SJSA1 (cell line): ENCODE data around the gene FIBCD1. TPM values are rescaled to one million over a fixed set of nuclear protein-coding genes. Genes with fewer than 3 reads are reported as not detected.
"Not testable (repeated sequence)": the region's sequence is repeated elsewhere in the genome, so short reads cannot be mapped to it uniquely, and the experiment has no call there.

ENCODE experiments used
- DNase-seq, 2 experiments: peaks; one replicate each; pipeline ENCODE4 v3.0.0-alpha.2; 2015 to 2020; ENCODE audit warnings: low spot score in 2 of 2, low read depth in 1 of 2
- H3K27ac ChIP-seq: fragments of 250-450 bp; sonication (Bioruptor Pico); 2 replicates; pipeline ENCODE4 v1.5.1; 2020; ENCODE audit warnings: mild to moderate bottlenecking, moderate library complexity
- H3K27me3 ChIP-seq: fragments of 250-450 bp; sonication (Bioruptor Pico); replicated peaks from 2 replicates; pipeline ENCODE4 v1.5.1; 2020; ENCODE audit warnings: mild to moderate bottlenecking, moderate library complexity
- H3K36me3 ChIP-seq: fragments of 250-450 bp; sonication (Bioruptor Pico); 2 replicates; pipeline ENCODE4 v1.5.1; 2020; ENCODE audit warnings: mild to moderate bottlenecking
- H3K4me1 ChIP-seq: fragments of 250-450 bp; sonication (Bioruptor Pico); replicated peaks from 2 replicates; pipeline ENCODE4 v1.6.1; 2021; ENCODE audit warnings: mild to moderate bottlenecking
- H3K4me3 ChIP-seq: fragments of 250-450 bp; sonication (Bioruptor Pico); 2 replicates; pipeline ENCODE4 v1.5.1; 2020; ENCODE audit warnings: mild to moderate bottlenecking
- H3K9me3 ChIP-seq: fragments of 250-450 bp; sonication (Bioruptor Pico); replicated peaks from 2 replicates; pipeline ENCODE4 v1.5.1; 2020; ENCODE audit warnings: mild to moderate bottlenecking
- total RNA-seq: library from RNA; depleted of rRNA; stranded (reverse); fragments of >200 nt; shearing (Covaris generic); gene quantifications from 2 replicates; pipeline ENCODE4 v1.2.3, GENCODE V29; 2014

FIBCD1 gene
- total RNA-seq, 1 experiment from 2014 or later = 0.08 TPM

- Histone ChIP-seq H3K36me3 (no peaks in the 10 kb centered on the region), H3K4me3 (no peak overlapping the region), H3K27ac (no peak overlapping the region), H3K4me1 (peaks cover 12% of the 10 kb centered on the region), H3K27me3 (no peaks in the 10 kb centered on the region), H3K9me3 (no peaks in the 10 kb centered on the region)
- no peak for DNase-seq
Observed at GRCh38 chr9:130963916-130964315, 24.9 kb upstream of the FIBCD1 start.

GRCh38 chr9:130963337-130963908 is 24.4 kb upstream of the FIBCD1 start:
- Histone ChIP-seq H3K27me3 (no peaks in the 10 kb centered on the region), H3K9me3 (no peaks in the 10 kb centered on the region), H3K4me1 (peaks cover 12% of the 10 kb centered on the region), H3K4me3 (no peak overlapping the region), H3K36me3 (no peaks in the 10 kb centered on the region), H3K27ac (no peak overlapping the region)
- DNase-seq = no peak

GRCh38 chr9:130962418-130963316 is 23.6 kb upstream of the FIBCD1 start:
- Histone ChIP-seq H3K4me3 (no peak overlapping the region), H3K9me3 (no peaks in the 10 kb centered on the region), H3K27ac (0 out of 2 replicates have a peak overlapping the region, but pooled peaks have one; percentile 6), H3K27me3 (no peaks in the 10 kb centered on the region), H3K36me3 (no peaks in the 10 kb centered on the region), H3K4me1 (peaks cover 12% of the 10 kb centered on the region)
- peak; percentile 81 to 90 for DNase-seq

GRCh38 chr9:130961511-130962300 is 22.7 kb upstream of the FIBCD1 start:
- no peaks in the 10 kb centered on the region for H3K9me3 ChIP-seq
- H3K27ac ChIP-seq = 0 out of 2 replicates have a peak overlapping the region, but pooled peaks have one; percentile 6
- H3K27me3 ChIP-seq = no peaks in the 10 kb centered on the region
- peaks cover 12% of the 10 kb centered on the region for H3K4me1 ChIP-seq
- DNase-seq = no peak
- H3K4me3 ChIP-seq = no peak overlapping the region
- no peaks in the 10 kb centered on the region for H3K36me3 ChIP-seq

GRCh38 chr9:130960522-130961378 is 21.7 kb upstream of the FIBCD1 start:
- no peaks in the 10 kb centered on the region for H3K9me3 ChIP-seq
- H3K27ac ChIP-seq = no peak overlapping the region
- no peaks in the 10 kb centered on the region for H3K36me3 ChIP-seq
- peaks cover 12% of the 10 kb centered on the region for H3K4me1 ChIP-seq
- no peak for DNase-seq
- H3K27me3 ChIP-seq = no peaks in the 10 kb centered on the region
- no peak overlapping the region for H3K4me3 ChIP-seq

GRCh38 chr9:130959809-130960334 is 20.8 kb upstream of the FIBCD1 start:
- Histone ChIP-seq H3K36me3 (no peaks in the 10 kb centered on the region), H3K4me3 (no peak overlapping the region), H3K27ac (no peak overlapping the region), H3K9me3 (no peaks in the 10 kb centered on the region), H3K4me1 (peaks cover 12% of the 10 kb centered on the region), H3K27me3 (no peaks in the 10 kb centered on the region)
- DNase-seq = no peak

GRCh38 chr9:130958564-130958963 is 19.5 kb upstream of the FIBCD1 start:
- not testable (repeated sequence) for H3K36me3 ChIP-seq, H3K9me3 ChIP-seq, H3K27ac ChIP-seq, H3K4me3 ChIP-seq, H3K27me3 ChIP-seq, DNase-seq
- H3K4me1 ChIP-seq = peaks cover 12% of the 10 kb centered on the region

- H3K4me3 ChIP-seq = no peak overlapping the region
- no peaks in the 10 kb centered on the region for H3K27me3 ChIP-seq
- H3K4me1 ChIP-seq = peaks cover 8% of the 10 kb centered on the region
- no peaks in the 10 kb centered on the region for H3K36me3 ChIP-seq
- no peak overlapping the region for H3K27ac ChIP-seq
- DNase-seq = no peak
- no peaks in the 10 kb centered on the region for H3K9me3 ChIP-seq
Observed at GRCh38 chr9:130957451-130958203, 18.6 kb upstream of the FIBCD1 start.

GRCh38 chr9:130956636-130957450 is 17.8 kb upstream of the FIBCD1 start:
- Histone ChIP-seq H3K27me3 (no peaks in the 10 kb centered on the region), H3K27ac (no peak overlapping the region), H3K4me3 (no peak overlapping the region), H3K9me3 (no peaks in the 10 kb centered on the region), H3K4me1 (peaks cover under 1% of the 10 kb centered on the region), H3K36me3 (no peaks in the 10 kb centered on the region)
- no peak for DNase-seq

GRCh38 chr9:130955947-130956621 is 17.0 kb upstream of the FIBCD1 start:
- Histone ChIP-seq H3K27me3 (no peaks in the 10 kb centered on the region), H3K27ac (no peak overlapping the region), H3K9me3 (no peaks in the 10 kb centered on the region), H3K4me3 (no peak overlapping the region), H3K4me1 (no peaks in the 10 kb centered on the region), H3K36me3 (no peaks in the 10 kb centered on the region)
- no peak for DNase-seq

GRCh38 chr9:130954925-130955324 is 15.9 kb upstream of the FIBCD1 start:
- not testable (repeated sequence) for DNase-seq, H3K4me1 ChIP-seq, H3K27me3 ChIP-seq, H3K27ac ChIP-seq, H3K36me3 ChIP-seq, H3K4me3 ChIP-seq, H3K9me3 ChIP-seq
